Adrenal gland (tissue), 12 donors: ENCODE measurements around the gene PDX1. TPM values are rescaled to one million over a fixed set of nuclear protein-coding genes. Genes with fewer than 3 reads are reported as not detected.

ENCODE experiments used
- DNase-seq, 7 donors: peaks; one replicate each; pipeline ENCODE4 v3.0.0-alpha.2; 2019 to 2020
- H3K27ac ChIP-seq, 5 donors: fragments of 200-600 bp; sonication (generic) in 4 of 5; 1 replicate in 3 of 5; 2 replicates in 2 of 5; pipeline versions ENCODE4 v1.5.1 to v1.8.0; 2016 to 2020; ENCODE audit warnings: mild to moderate bottlenecking in 1 of 5
- H3K27me3 ChIP-seq: fragments of 200-600 bp; 2 replicates; pipeline ENCODE4 v1.8.0; 2021
- H3K36me3 ChIP-seq, 2 donors: fragments of 200-600 bp; replicated peaks in 1 of 2; 1 replicate in 1 of 2; 2 replicates in 1 of 2; pipeline versions ENCODE4 v1.5.1 to v1.8.0; 2018 to 2022
- H3K4me1 ChIP-seq, 2 donors: fragments of 200-600 bp; replicated peaks in 1 of 2; 1 replicate in 1 of 2; 2 replicates in 1 of 2; pipeline versions ENCODE4 v1.5.1 to v1.8.0; 2018 to 2021
- H3K4me3 ChIP-seq, 4 donors: fragments of 200-600 bp; sonication (generic) in 3 of 4; one replicate each; pipeline ENCODE4 v1.5.1; 2016 to 2018
- H3K9me3 ChIP-seq, 3 donors: fragments of 200-600 bp; sonication (generic) in 1 of 3; replicated peaks in 1 of 3; 1 replicate in 2 of 3; 2 replicates in 1 of 3; pipeline versions ENCODE4 v1.5.1 to v1.8.0; 2016 to 2021
- POLR2A ChIP-seq, 2 donors: fragments of 450-650 bp; IDR thresholded peaks; one replicate each; pipeline ENCODE4 v1.6.1; 2017; ENCODE audit warnings: antibody characterized with exemption in 2 of 2, mild to moderate bottlenecking in 2 of 2, moderate library complexity in 1 of 2
- WGBS, 4 donors: extraction: QIAGEN DNeasy Blood & Tissue Kit in 2 of 4; methylation state at CpG; one replicate each; pipeline versions ENCODE4 v1.1.5 to v1.1.7; 2013 to 2017; 5-methylcytosine and 5-hydroxymethylcytosine counted together
- intact Hi-C, 2 donors: fragments of 100-400 bp; cut with DNase I; formaldehyde crosslinking; loops; one replicate each; pipeline versions ENCODE4 v1.14.1 to v1.15.0; 2022 to 2023
- polyA plus RNA-seq, 3 donors: library from polyadenylated mRNA; stranded (reverse); fragments of 200-250 nt in 2 of 3; fragments of 350-450 nt in 1 of 3; fragmentation: Illumina TruSeq in 1 of 3; extraction: RNeasy Lipid Tissue Mini Kit (QIAGEN cat#74804) in 1 of 3; gene quantifications; one replicate each; pipeline ENCODE4 v1.2.3, GENCODE V29; 2013 to 2014
- total RNA-seq, 9 donors: library from RNA; depleted of rRNA in 4 of 9; stranded (reverse); fragments of >200 nt in 4 of 9; fragments of 120-200 nt in 1 of 9; fragmentation: NEBNext Ultra II Directional in 1 of 9; extraction: Animal tissue kit (Norgen Biotek cat#: 25700) in 1 of 9; gene quantifications; one replicate each; pipeline versions ENCODE4 v1.1.0 to v1.2.4, GENCODE V29; 2013 to 2023
- TF ChIP-seq, protein P1 (sequence below), 6 experiments: fragments of 450-650 bp in 4 of 6; fragments of 200-600 bp in 2 of 6; sonication (generic) in 1 of 6; IDR thresholded peaks; 1 replicate in 5 of 6; 2 replicates in 1 of 6; pipeline versions ENCODE4 v1.5.1 to v1.8.0; 2016 to 2021; ENCODE audit warnings: antibody characterized with exemption in 6 of 6, mild to moderate bottlenecking in 2 of 6, moderate library complexity in 1 of 6
- donor health status: healthy with polysubstance abuse.
- donor health status: Bipolar disorder and iron deficiency.
- donor health status: DM: yes; HTN: yes; CAD: no.
- donor health status: DM: no; HTN: no; CAD: no.
- donor health status: DM: no; HTN: no; CAD: no.
- donor health status: DM: yes; HTN: yes; CAD: no.

PDX1 gene
- total and polyA plus RNA-seq, 12 donors, result not detected

DNA sequence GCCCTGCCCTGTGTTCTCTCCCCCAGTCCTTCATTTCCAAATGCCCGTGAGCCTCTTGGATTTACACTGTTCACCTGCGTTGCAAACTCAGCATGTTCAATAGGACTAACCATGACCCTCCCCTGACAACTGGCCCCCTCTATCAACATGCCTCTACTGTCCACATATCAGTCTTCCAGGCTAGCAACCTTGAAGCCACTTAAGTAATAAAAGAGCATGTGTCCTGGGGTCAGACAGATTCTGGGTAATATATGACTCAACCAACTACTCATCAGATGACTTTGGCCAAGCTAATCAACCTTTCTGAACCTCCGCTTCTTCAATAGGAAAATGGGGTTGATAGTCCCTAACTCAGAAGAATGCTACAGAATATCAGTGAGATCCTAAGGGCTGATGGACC, 15.1 kb upstream of the PDX1 start:
- intact Hi-C loops, result no loop called here
- Histone ChIP-seq H3K4me3 (no peak overlapping the region), H3K27ac (no peak overlapping the region), H3K36me3 (no peaks in the 10 kb centered on the region), H3K9me3 (no peaks in the 10 kb centered on the region), H3K27me3 (peaks cover 18% of the 10 kb centered on the region), H3K4me1 (no peaks in the 10 kb centered on the region)
- no peak for DNase-seq
- 69 to 88% (median 78%) methylated on average over 3 of the region's 3 CpGs for WGBS, 4 donors
- TF ChIP-seq, protein P1, sequence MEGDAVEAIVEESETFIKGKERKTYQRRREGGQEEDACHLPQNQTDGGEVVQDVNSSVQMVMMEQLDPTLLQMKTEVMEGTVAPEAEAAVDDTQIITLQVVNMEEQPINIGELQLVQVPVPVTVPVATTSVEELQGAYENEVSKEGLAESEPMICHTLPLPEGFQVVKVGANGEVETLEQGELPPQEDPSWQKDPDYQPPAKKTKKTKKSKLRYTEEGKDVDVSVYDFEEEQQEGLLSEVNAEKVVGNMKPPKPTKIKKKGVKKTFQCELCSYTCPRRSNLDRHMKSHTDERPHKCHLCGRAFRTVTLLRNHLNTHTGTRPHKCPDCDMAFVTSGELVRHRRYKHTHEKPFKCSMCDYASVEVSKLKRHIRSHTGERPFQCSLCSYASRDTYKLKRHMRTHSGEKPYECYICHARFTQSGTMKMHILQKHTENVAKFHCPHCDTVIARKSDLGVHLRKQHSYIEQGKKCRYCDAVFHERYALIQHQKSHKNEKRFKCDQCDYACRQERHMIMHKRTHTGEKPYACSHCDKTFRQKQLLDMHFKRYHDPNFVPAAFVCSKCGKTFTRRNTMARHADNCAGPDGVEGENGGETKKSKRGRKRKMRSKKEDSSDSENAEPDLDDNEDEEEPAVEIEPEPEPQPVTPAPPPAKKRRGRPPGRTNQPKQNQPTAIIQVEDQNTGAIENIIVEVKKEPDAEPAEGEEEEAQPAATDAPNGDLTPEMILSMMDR (IDR thresholded peaks at IDR 0.05), result no peak
- TF ChIP-seq POLR2A (IDR thresholded peaks at IDR 0.05), result no peak

DNA sequence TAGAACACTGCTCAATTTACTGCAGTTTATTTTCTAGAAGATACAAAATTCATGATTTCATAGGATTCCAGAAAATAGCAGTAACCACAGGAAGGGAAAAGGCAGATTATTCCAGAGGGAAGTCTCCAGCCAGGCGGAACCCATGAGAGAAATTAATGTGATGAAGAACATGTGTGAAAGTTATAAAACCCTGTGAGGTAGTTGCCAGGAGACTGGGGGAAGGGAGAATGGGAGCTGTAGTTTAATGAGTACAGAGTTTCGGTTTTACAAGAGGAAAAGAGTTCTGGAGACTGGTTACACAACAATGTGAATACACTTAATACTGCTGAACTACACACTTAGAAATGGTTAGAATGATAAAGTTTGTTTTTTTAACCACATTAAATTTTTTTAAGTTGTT, 14.2 kb upstream of the PDX1 start:
- H3K4me3 ChIP-seq, result no peak overlapping the region
- intact Hi-C loops, result no loop called here
- 67 to 72% (median 71%) methylated on average over 2 of the region's 2 CpGs for WGBS, 4 donors
- no peaks in the 10 kb centered on the region for H3K4me1 ChIP-seq
- no peak for DNase-seq
- H3K36me3 ChIP-seq, result no peaks in the 10 kb centered on the region
- no peaks in the 10 kb centered on the region for H3K9me3 ChIP-seq
- no peak for TF ChIP-seq POLR2A (IDR thresholded peaks at IDR 0.05)
- TF ChIP-seq, protein P1 (IDR thresholded peaks at IDR 0.05), result no peak
- H3K27me3 ChIP-seq, result peaks cover 21% of the 10 kb centered on the region
- H3K27ac ChIP-seq, result no peak overlapping the region

DNA sequence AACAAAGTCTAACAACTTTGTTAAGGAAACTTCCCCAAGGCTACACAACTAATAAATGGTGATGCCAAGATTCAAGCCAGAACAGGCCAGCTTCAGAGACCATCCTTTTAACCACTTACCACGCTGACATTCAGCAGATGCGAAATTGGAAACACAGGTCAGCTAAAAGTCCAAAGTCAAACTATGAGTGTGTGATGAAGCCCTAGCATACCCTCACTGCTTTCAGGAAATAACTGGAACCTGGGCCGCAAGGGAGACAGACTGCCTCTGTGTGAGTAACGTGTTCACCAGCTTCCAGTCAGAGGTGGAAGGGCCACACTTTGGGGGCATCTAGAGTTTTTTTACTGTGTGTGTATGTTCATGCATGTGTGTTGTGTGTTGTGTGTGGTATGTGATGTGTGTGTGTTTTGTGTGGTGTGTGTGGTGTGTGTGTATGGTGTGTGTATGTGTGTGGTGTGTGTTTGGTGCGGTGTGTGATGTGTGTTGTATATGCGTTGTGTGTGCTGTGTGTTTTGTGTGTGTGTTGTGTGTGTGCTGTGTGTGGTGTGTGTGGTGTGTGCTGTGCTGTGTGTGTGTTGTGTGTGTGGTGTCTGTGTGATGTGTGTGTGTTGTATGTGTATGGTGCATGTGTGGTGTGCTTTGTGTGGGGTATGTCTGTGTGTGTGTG, 12.5 kb upstream of the PDX1 start:
- H3K4me1 ChIP-seq, result no peaks in the 10 kb centered on the region
- 81 to 91% (median 88%) methylated on average over 6 of the region's 6 CpGs for WGBS, 4 donors
- no peak for DNase-seq

DNA sequence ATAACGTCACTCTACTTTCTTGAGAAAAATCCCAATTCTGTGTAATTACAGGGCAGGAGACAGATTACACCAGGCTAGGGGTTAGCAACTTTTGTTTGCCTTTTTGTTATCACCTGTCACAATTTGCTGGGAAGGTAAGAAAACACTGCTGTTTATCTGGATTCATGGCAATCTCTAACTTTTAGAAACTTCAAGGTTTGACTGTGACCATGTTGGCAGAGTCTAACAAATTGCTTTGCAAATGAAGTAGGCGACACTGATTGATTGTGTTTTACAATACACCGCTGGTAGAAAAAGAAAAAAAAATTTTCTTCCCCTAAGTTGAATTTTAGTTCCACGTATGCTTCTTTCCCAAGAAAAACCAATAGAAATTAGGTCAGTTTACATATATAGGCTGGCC, 10.4 kb upstream of the PDX1 start:
- Histone ChIP-seq H3K9me3 (no peaks in the 10 kb centered on the region), H3K4me3 (no peak overlapping the region), H3K27ac (no peak overlapping the region), H3K36me3 (no peaks in the 10 kb centered on the region), H3K27me3 (peaks cover 40% of the 10 kb centered on the region), H3K4me1 (no peaks in the 10 kb centered on the region)
- no peak for TF ChIP-seq POLR2A (IDR thresholded peaks at IDR 0.05)
- TF ChIP-seq, protein P1 (IDR thresholded peaks at IDR 0.05), result no peak
- intact Hi-C loops, result no loop called here
- WGBS, 4 donors, result 36 to 41% (median 37%) methylated on average over 4 of the region's 4 CpGs
- DNase-seq, result no peak

More for the DNA sequence above, 12.5 kb upstream of the PDX1 start:
- Histone ChIP-seq H3K27me3 (peaks cover 25% of the 10 kb centered on the region), H3K27ac (no peak overlapping the region), H3K4me3 (no peak overlapping the region), H3K36me3 (no peaks in the 10 kb centered on the region), H3K9me3 (no peaks in the 10 kb centered on the region)
- intact Hi-C loops, result no loop called here
- TF ChIP-seq, protein P1 (IDR thresholded peaks at IDR 0.05), result no peak
- no peak for TF ChIP-seq POLR2A (IDR thresholded peaks at IDR 0.05)
